ENCODE measurements around the gene CSTPP1. TPM values are rescaled to one million over a fixed set of nuclear protein-coding genes. Genes with fewer than 3 reads are reported as not detected.
"Not testable (repeated sequence)": the region's sequence is repeated elsewhere in the genome, so short reads cannot be mapped to it uniquely, and the experiment has no call there.

The CSTPP1 gene
- total RNA-seq, 2 donors from 2014 or later = 12.2 to 13.8 TPM

DNA sequence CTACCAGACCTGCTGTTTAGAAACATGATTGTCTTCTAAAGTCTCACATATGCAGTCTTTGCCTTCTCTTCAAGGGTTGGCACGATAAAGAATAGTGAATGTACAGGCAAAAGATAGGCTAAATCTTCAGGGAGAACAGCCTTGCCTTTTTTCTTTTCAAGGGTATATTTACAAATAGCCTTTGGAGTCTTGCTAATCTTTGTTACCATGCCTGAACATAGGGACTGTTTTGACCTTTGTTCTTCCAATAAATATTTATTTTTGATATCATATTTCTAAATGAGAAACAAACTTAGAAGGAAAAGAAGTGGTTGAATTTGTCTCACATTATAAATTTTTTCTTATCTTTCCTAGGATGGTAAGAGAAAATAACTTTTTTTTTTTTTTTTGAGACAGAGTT is 12.7 kb downstream of the CSTPP1 start:
- ATAC-seq (no peak), DNase-seq (no peak)
- H3K4me3 Mint-ChIP-seq = no peak overlapping the region
- H3K9me3 ChIP-seq (ENCODE audit: control insufficient read depth, low read length, poor library complexity, severe bottlenecking) = no peaks in the 10 kb centered on the region
- H3K27ac Mint-ChIP-seq = no peak overlapping the region
- H3K27me3 Mint-ChIP-seq = no peaks in the 10 kb centered on the region
- H3K36me3 Mint-ChIP-seq (ENCODE audit: low read depth) = peaks cover 4% of the 10 kb centered on the region
- peaks cover 9% of the 10 kb centered on the region for H3K4me1 Mint-ChIP-seq

DNA sequence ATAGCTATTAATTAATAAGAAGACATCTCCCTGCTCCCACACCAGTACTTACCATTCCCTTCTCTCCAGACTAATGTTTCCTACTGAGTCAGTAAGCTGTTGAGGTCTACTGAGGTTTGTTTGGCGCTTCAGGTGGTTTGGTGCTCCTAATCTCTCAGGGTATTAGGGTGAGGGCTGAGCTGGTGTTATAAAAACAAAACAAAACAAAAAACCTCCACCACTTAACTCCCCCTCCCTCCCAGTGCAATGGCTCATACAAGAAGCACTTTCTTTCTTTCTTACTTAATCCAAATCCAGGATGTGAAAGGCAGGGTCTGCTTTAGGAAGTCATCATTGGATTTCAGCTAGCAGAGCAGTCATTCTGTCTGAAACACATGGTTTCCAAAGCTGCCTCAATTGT is 15.3 kb downstream of the CSTPP1 start:
- peaks cover 11% of the 10 kb centered on the region for H3K4me1 Mint-ChIP-seq
- H3K4me3 Mint-ChIP-seq = no peak overlapping the region
- H3K27ac Mint-ChIP-seq = no peak overlapping the region
- H3K9me3 ChIP-seq (ENCODE audit: control insufficient read depth, low read length, poor library complexity, severe bottlenecking) = no peaks in the 10 kb centered on the region
- H3K27me3 Mint-ChIP-seq = no peaks in the 10 kb centered on the region
- DNase-seq (no peak), ATAC-seq (no peak)
- peaks cover 4% of the 10 kb centered on the region for H3K36me3 Mint-ChIP-seq (ENCODE audit: low read depth)

DNA sequence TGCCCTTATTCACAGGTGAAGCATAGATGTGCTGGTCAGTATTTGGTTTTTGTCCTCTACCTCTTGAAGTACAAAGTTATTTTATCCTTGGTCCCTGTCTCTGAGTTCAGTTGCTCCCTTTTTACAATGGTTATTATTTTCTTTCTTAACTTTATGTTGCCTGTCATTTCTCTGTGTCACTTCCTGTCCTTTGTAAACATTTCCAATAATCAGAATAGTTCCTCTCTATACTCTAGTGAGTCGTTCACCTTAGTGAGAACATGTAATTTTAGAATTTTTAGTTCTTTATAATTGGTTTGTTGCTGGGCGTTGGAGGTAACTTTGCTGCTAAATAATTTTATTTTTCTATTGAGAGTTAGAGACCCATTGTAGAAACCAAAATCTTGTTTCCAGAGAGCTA is 16.0 kb downstream of the CSTPP1 start:
- H3K9me3 ChIP-seq (ENCODE audit: control insufficient read depth, low read length, poor library complexity, severe bottlenecking) = no peaks in the 10 kb centered on the region
- Mint-ChIP-seq H3K27me3 (no peaks in the 10 kb centered on the region), H3K4me1 (peaks cover 16% of the 10 kb centered on the region), H3K27ac (peak overlapping the region; percentile 79), H3K36me3 (ENCODE audit: low read depth) (peaks cover 4% of the 10 kb centered on the region), H3K4me3 (no peak overlapping the region)
- DNase-seq = no peak
- ATAC-seq = no peak

DNA sequence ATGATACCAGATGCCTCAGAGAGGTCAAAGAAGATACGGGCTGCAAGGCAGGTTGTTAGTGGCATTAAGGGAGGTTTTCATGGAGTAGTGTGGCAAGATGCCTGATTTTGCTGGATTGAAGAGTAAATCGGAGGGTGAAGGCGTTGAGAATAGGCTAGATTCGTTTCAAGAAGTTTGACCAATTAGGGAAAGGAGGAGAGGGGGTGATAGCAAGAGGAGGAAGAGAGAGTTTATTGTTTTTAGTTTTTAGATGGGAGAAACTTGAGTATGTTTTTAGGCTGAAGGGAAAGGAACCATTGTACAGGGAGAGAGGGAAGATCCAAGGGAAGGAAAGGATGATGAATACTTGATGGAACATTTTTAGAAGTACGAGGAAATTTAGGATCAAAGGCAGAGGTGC is 16.5 kb downstream of the CSTPP1 start:
- ATAC-seq = no peak
- peak overlapping the region; percentile 79 for H3K27ac Mint-ChIP-seq
- no peak overlapping the region for H3K4me3 Mint-ChIP-seq
- no peak for DNase-seq
- H3K36me3 Mint-ChIP-seq (ENCODE audit: low read depth) = peaks cover 4% of the 10 kb centered on the region
- H3K4me1 Mint-ChIP-seq = peaks cover 18% of the 10 kb centered on the region
- no peaks in the 10 kb centered on the region for H3K27me3 Mint-ChIP-seq
- H3K9me3 ChIP-seq (ENCODE audit: control insufficient read depth, low read length, poor library complexity, severe bottlenecking) = no peaks in the 10 kb centered on the region

DNA sequence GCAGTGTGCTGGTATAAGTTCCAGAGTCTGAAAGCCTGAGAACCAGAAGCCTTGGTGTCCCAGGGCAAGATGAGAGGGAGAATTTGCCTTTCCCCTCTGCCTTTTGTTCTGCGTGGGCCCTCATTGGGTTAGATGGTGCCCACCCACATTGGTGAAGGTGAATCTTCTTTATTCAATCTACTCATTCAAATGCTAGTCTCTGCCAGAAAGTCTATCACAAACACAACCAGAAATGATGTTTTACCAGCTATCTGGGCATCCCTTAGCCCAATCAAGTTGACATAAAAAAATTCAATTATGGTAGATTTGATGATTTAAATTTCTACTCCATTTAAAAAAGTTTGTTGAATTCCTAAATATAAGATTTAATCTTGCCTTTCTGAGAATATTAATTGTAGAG is 22.2 kb downstream of the CSTPP1 start:
- no peaks in the 10 kb centered on the region for H3K27me3 Mint-ChIP-seq
- ATAC-seq (no peak), DNase-seq (no peak)
- H3K4me1 Mint-ChIP-seq = peaks cover 9% of the 10 kb centered on the region
- H3K9me3 ChIP-seq (ENCODE audit: control insufficient read depth, low read length, poor library complexity, severe bottlenecking) = no peaks in the 10 kb centered on the region
- peaks cover 6% of the 10 kb centered on the region for H3K36me3 Mint-ChIP-seq (ENCODE audit: low read depth)
- H3K27ac Mint-ChIP-seq = no peak overlapping the region
- H3K4me3 Mint-ChIP-seq = no peak overlapping the region

DNA sequence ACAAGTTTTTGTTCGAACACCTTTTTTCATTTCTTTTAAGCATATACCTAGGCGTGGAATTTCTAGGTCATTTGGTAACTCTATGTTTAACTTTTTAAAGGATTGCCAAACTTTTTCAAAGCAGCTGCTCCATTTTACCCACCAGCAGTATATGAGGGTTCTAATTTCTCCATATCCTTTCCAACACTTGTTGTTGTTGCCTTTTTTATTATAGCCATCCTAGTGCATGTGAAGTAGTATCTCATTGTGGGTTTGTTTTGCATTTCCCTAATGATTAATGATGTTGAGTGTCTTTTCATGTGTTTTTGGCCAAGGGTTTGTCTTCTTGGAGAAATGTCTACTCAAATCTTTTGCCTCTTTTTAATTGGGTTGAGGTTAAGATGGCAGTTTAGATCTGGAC is 24.5 kb downstream of the CSTPP1 start:
- DNase-seq (no peak), ATAC-seq (no peak)
- H3K36me3 Mint-ChIP-seq (ENCODE audit: low read depth) = peaks cover 9% of the 10 kb centered on the region
- no peaks in the 10 kb centered on the region for H3K27me3 Mint-ChIP-seq
- no peak overlapping the region for H3K27ac Mint-ChIP-seq
- no peaks in the 10 kb centered on the region for H3K9me3 ChIP-seq (ENCODE audit: control insufficient read depth, low read length, poor library complexity, severe bottlenecking)
- H3K4me3 Mint-ChIP-seq = no peak overlapping the region
- peaks cover 8% of the 10 kb centered on the region for H3K4me1 Mint-ChIP-seq

DNA sequence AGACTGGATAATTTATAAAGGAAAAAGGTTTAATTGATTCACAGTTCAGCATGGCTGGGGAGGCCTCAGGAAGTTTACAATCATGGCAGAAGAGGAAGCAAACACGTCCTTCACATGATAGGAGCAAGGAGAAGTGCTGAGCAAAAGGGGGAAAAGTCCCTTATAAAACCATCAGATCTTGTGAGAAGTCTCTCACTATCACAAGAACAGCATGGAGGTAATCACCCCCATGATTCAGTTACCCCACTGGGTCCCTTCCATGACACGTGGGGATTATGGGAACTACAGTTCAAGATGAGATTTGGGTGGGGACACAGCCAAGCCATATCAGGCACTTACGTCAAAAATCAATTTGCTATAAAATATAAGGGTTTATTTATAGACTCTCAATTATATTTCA is 25.3 kb downstream of the CSTPP1 start:
- not testable (repeated sequence) for H3K9me3 ChIP-seq (ENCODE audit: control insufficient read depth, low read length, poor library complexity, severe bottlenecking); H3K4me1 Mint-ChIP-seq; H3K27ac Mint-ChIP-seq; H3K27me3 Mint-ChIP-seq; DNase-seq; ATAC-seq; H3K4me3 Mint-ChIP-seq; H3K36me3 Mint-ChIP-seq (ENCODE audit: low read depth)

DNA sequence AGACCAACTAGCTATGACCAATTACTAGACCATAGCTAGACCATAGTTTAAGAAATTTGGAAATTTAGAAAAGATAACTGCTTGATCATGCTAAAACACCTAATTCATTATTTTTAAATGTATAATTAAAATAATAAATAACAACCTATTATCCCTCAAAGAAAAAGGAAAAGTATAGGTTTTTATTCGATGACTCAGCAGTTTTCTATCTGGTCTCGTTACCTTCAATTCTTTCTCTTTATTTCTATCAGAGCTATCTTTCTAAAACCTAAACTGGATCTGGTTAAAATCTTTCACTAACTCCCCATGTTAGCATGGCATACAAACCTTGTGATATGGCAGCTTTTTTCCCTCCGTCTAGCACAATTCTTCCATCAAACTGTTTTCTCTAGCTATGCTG is 27.3 kb downstream of the CSTPP1 start:
- Mint-ChIP-seq H3K4me3 (no peak overlapping the region), H3K4me1 (no peaks in the 10 kb centered on the region), H3K36me3 (ENCODE audit: low read depth) (peaks cover 9% of the 10 kb centered on the region), H3K27ac (no peak overlapping the region), H3K27me3 (no peaks in the 10 kb centered on the region)
- no peak for DNase-seq
- ATAC-seq = no peak
- H3K9me3 ChIP-seq (ENCODE audit: control insufficient read depth, low read length, poor library complexity, severe bottlenecking) = no peaks in the 10 kb centered on the region

DNA sequence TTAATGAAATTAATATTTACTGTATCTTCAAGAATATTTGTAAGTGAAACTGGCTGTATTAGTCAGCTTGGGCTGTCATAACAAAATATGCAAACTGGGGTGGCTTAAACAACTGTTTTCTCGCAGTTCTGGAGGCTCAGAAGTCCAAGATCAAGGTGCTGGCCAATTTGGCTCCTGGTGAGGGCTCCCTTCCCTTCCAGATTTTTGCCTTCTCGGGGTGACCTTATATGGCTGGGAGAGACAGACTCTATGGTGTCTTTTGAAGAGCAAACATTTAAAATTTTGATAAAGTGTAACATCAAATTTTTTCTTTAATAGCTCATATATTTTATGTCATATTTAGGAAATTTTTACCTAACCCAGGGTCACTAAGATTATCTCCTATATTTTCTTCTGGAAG is 30.2 kb downstream of the CSTPP1 start:
- no peaks in the 10 kb centered on the region for H3K4me1 Mint-ChIP-seq
- no peak overlapping the region for H3K4me3 Mint-ChIP-seq
- H3K9me3 ChIP-seq (ENCODE audit: control insufficient read depth, low read length, poor library complexity, severe bottlenecking) = no peaks in the 10 kb centered on the region
- no peak overlapping the region for H3K27ac Mint-ChIP-seq
- ATAC-seq (no peak), DNase-seq (no peak)
- H3K27me3 Mint-ChIP-seq = no peaks in the 10 kb centered on the region
- H3K36me3 Mint-ChIP-seq (ENCODE audit: low read depth) = peaks cover 3% of the 10 kb centered on the region

DNA sequence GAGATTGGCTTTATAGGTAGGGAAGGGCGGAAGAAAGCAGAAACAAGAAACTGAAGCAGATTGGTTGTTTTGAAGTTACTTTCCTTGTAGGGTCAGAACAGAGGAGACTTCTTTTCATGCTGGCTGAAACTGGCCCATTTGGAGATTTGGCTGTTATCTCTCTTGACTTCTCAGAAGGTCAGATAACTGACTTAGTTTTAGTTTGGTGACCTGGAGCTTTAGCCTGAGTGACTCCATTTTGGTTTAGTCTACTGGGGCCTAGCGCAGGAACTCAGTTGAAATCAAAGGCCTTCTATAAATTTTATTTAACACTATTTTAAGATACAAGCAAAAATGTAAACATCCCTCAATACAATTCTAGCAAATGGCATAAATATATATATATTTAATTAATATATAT is 31.4 kb downstream of the CSTPP1 start:
- Mint-ChIP-seq H3K36me3 (ENCODE audit: low read depth) (peaks cover 3% of the 10 kb centered on the region), H3K27ac (no peak overlapping the region), H3K4me1 (no peaks in the 10 kb centered on the region), H3K27me3 (no peaks in the 10 kb centered on the region), H3K4me3 (no peak overlapping the region)
- no peaks in the 10 kb centered on the region for H3K9me3 ChIP-seq (ENCODE audit: control insufficient read depth, low read length, poor library complexity, severe bottlenecking)
- ATAC-seq (no peak), DNase-seq (no peak)

DNA sequence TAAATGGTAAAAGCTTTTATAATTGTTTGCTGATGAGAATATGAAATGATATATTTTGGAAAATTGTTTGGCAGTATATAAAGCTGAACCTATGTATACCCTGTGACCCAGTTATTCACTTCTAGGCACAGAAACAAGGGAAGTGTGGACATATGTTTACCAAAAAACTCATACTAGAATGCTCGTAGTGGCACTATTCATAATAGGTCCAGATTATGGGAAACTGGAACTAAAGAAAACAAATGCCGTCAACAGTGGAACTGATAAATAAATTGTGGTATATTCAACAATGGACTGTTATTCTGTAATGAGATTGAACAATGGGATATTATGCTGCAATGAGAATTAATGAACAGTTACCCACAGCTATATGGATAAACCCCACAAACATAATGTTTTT is 32.8 kb downstream of the CSTPP1 start:
- peaks cover 3% of the 10 kb centered on the region for H3K36me3 Mint-ChIP-seq (ENCODE audit: low read depth)
- no peak overlapping the region for H3K4me3 Mint-ChIP-seq

DNA sequence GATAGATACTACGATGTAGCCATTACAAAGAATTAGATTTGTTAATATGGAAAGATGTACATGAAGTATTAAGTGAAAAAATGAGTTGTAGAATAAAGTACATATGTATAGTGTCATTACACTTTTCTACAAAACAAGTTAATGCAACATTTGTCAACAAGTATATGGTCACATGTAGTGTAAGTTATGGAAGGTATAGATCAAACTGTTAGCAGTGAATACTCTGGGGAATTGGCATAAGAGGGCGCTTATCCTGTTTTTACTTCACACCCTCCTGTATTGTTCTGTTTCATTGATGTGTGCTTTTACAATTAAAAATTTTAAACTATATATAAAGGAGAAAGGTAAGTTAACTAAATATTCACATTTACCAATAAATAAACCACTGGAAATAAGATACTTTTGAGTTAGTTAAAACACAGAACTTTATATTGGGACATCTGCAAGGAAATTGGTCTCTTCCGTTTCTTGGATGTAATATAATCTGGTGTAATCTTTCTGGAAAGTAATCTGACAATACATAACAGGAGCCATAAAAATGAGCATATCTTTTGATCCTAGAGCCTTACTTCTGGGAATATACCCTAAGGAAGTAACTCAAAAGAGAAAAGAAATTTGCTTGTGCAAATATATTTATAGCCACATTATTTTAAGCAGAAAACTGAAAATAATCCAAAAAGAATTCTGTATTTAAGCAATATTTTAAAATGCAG is 34.5 kb downstream of the CSTPP1 start:
- ATAC-seq (no peak), DNase-seq (no peak)
- Mint-ChIP-seq H3K27me3 (no peaks in the 10 kb centered on the region), H3K4me1 (peaks cover 3% of the 10 kb centered on the region), H3K36me3 (ENCODE audit: low read depth) (no peaks in the 10 kb centered on the region), H3K4me3 (no peak overlapping the region), H3K27ac (no peak overlapping the region)
- H3K9me3 ChIP-seq (ENCODE audit: control insufficient read depth, low read length, poor library complexity, severe bottlenecking) = no peaks in the 10 kb centered on the region

More for the DNA sequence above, 32.8 kb downstream of the CSTPP1 start:
- DNase-seq (no peak), ATAC-seq (no peak)
- Mint-ChIP-seq H3K27ac (no peak overlapping the region), H3K4me1 (no peaks in the 10 kb centered on the region), H3K27me3 (no peaks in the 10 kb centered on the region)
- no peaks in the 10 kb centered on the region for H3K9me3 ChIP-seq (ENCODE audit: control insufficient read depth, low read length, poor library complexity, severe bottlenecking)

DNA sequence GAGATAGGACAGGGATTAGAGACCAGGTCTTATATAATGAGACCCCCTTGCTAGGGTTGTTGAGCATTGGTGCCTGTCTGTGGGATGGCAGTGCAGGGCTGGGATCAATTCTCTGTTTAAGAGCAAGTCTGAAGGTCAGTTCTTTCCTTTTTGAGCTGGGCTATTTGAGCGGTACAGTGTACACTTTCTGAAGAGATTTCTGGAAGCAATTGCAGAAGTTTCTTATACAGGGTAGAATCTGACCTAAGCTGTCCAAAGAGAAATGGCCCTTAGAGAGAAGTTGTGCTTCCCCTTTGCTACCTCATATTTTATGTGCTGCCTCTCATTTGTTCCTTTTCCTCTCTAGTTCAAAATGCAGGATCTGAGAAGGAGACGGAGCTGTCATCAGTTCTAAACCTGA is 35.8 kb downstream of the CSTPP1 start:
- H3K9me3 ChIP-seq (ENCODE audit: control insufficient read depth, low read length, poor library complexity, severe bottlenecking) = no peaks in the 10 kb centered on the region
- Mint-ChIP-seq H3K36me3 (ENCODE audit: low read depth) (no peaks in the 10 kb centered on the region), H3K27ac (no peak overlapping the region), H3K4me3 (no peak overlapping the region), H3K27me3 (no peaks in the 10 kb centered on the region), H3K4me1 (peaks cover 3% of the 10 kb centered on the region)
- ATAC-seq (no peak), DNase-seq (no peak)

DNA sequence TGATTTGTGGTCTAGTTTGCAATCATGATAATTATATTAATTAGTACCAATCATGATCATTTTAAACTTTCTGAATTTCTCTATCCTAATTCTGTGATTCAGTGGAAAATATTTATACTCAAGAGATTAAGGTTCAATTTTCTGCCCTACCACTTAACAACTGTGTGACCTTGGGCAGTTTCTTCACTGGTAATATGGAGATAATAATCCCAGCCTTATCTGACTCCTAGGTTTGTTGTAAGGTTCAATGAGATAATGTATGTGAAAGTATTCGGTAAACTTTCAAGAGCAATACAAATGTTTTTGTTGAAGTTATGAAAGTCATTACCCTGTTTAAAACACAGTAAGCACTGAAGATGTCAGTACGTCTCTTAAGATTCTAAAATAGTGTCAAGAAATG is 36.3 kb downstream of the CSTPP1 start:
- DNase-seq = no peak
- Mint-ChIP-seq H3K36me3 (ENCODE audit: low read depth) (peaks cover 2% of the 10 kb centered on the region), H3K27ac (no peak overlapping the region), H3K4me1 (peaks cover 3% of the 10 kb centered on the region), H3K27me3 (no peaks in the 10 kb centered on the region), H3K4me3 (no peak overlapping the region)
- no peaks in the 10 kb centered on the region for H3K9me3 ChIP-seq (ENCODE audit: control insufficient read depth, low read length, poor library complexity, severe bottlenecking)
- ATAC-seq = no peak
